ENCODE results near the gene CEP295NL.
"Not testable (repeated sequence)": the region's sequence is repeated elsewhere in the genome, so short reads cannot be mapped to it uniquely, and the experiment has no call there.

CEP295NL gene

GRCh38 chr17:78946131-78946530, 43.1 kb upstream of the CEP295NL start:
- Histone ChIP-seq H4K20me1 (ENCODE audit: insufficient read depth, low read length) (no peaks in the 10 kb centered on the region), H3K27ac (ENCODE audit: low read length) (no peak overlapping the region), H3K79me2 (ENCODE audit: low read length) (no peaks in the 10 kb centered on the region), H3K27me3 (replicated peaks; ENCODE audit: insufficient read depth, low read length) (0 out of 2 replicates have a peak, but pooled peaks cover 4% of the 10 kb centered on the region), H3K9ac (ENCODE audit: low read length) (no peak overlapping the region), H3F3A (ENCODE audit: insufficient read depth, low read length) (no peaks in the 10 kb centered on the region), H3K4me3 (ENCODE audit: low read length) (no peak overlapping the region), H3K4me1 (ENCODE audit: low read length) (no peaks in the 10 kb centered on the region), H3K9me2 (replicated peaks; ENCODE audit: insufficient read depth, low read length) (no peaks in the 10 kb centered on the region), H3K4me2 (ENCODE audit: low read depth, low read length) (no peak overlapping the region), H3K36me3 (replicated peaks; ENCODE audit: insufficient read depth, low read length) (no peaks in the 10 kb centered on the region), H3K9me3 (replicated peaks; ENCODE audit: insufficient read depth, low read length) (no peaks in the 10 kb centered on the region), H2AFZ (ENCODE audit: low read length) (no peak overlapping the region)
- no peak for DNase-seq
- TF ChIP-seq CTCF (IDR thresholded peaks at IDR 0.05; ENCODE audit: low read length) (no peak), EZH2phosphoT487 (IDR thresholded peaks at IDR 0.05; ENCODE audit: low read length) (no peak), EZH2 (optimal IDR thresholded peaks at IDR 0.05; ENCODE audit: low read depth, low read length) (no peak)

GRCh38 chr17:78945455-78945854, 42.5 kb upstream of the CEP295NL start:
- not testable (repeated sequence) for H3F3A ChIP-seq (ENCODE audit: insufficient read depth, low read length); H3K27me3 ChIP-seq (replicated peaks; ENCODE audit: insufficient read depth, low read length); H4K20me1 ChIP-seq (ENCODE audit: insufficient read depth, low read length); H3K9ac ChIP-seq (ENCODE audit: low read length); H3K4me1 ChIP-seq (ENCODE audit: low read length); DNase-seq; H3K4me3 ChIP-seq (ENCODE audit: low read length); H3K9me3 ChIP-seq (replicated peaks; ENCODE audit: insufficient read depth, low read length); H2AFZ ChIP-seq (ENCODE audit: low read length); H3K27ac ChIP-seq (ENCODE audit: low read length); H3K4me2 ChIP-seq (ENCODE audit: low read depth, low read length); H3K36me3 ChIP-seq (replicated peaks; ENCODE audit: insufficient read depth, low read length); H3K9me2 ChIP-seq (replicated peaks; ENCODE audit: insufficient read depth, low read length); H3K79me2 ChIP-seq (ENCODE audit: low read length)

- Histone ChIP-seq H3K36me3 (replicated peaks; ENCODE audit: insufficient read depth, low read length) (no peaks in the 10 kb centered on the region), H3K4me2 (ENCODE audit: low read depth, low read length) (no peak overlapping the region), H3K9ac (ENCODE audit: low read length) (no peak overlapping the region), H3K4me1 (ENCODE audit: low read length) (no peaks in the 10 kb centered on the region), H3K27ac (ENCODE audit: low read length) (no peak overlapping the region), H4K20me1 (ENCODE audit: insufficient read depth, low read length) (no peaks in the 10 kb centered on the region), H3K9me2 (replicated peaks; ENCODE audit: insufficient read depth, low read length) (no peaks in the 10 kb centered on the region), H3K4me3 (ENCODE audit: low read length) (no peak overlapping the region), H3K27me3 (replicated peaks; ENCODE audit: insufficient read depth, low read length) (0 out of 2 replicates have a peak, but pooled peaks cover 4% of the 10 kb centered on the region), H3K79me2 (ENCODE audit: low read length) (no peaks in the 10 kb centered on the region), H3K9me3 (replicated peaks; ENCODE audit: insufficient read depth, low read length) (no peaks in the 10 kb centered on the region), H2AFZ (ENCODE audit: low read length) (no peak overlapping the region), H3F3A (ENCODE audit: insufficient read depth, low read length) (no peaks in the 10 kb centered on the region)
- TF ChIP-seq EZH2 (optimal IDR thresholded peaks at IDR 0.05; ENCODE audit: low read depth, low read length), result no peak
- no peak for TF ChIP-seq CTCF (IDR thresholded peaks at IDR 0.05; ENCODE audit: low read length)
- TF ChIP-seq EZH2phosphoT487 (IDR thresholded peaks at IDR 0.05; ENCODE audit: low read length), result no peak
- DNase-seq, result no peak
These were observed 42.0 kb upstream of the CEP295NL start for GRCh38 chr17:78944956-78945355.

- H3K27ac ChIP-seq (ENCODE audit: low read length), result no peak overlapping the region
- DNase-seq, result no peak
- no peak overlapping the region for H3K4me3 ChIP-seq (ENCODE audit: low read length)
- H3K27me3 ChIP-seq (replicated peaks; ENCODE audit: insufficient read depth, low read length), result 0 out of 2 replicates have a peak, but pooled peaks cover 4% of the 10 kb centered on the region
- no peaks in the 10 kb centered on the region for H3K9me2 ChIP-seq (replicated peaks; ENCODE audit: insufficient read depth, low read length)
- no peak overlapping the region for H3K9ac ChIP-seq (ENCODE audit: low read length)
- no peak overlapping the region for H2AFZ ChIP-seq (ENCODE audit: low read length)
- TF ChIP-seq CTCF (IDR thresholded peaks at IDR 0.05; ENCODE audit: low read length) (no peak), EZH2 (optimal IDR thresholded peaks at IDR 0.05; ENCODE audit: low read depth, low read length) (no peak), EZH2phosphoT487 (IDR thresholded peaks at IDR 0.05; ENCODE audit: low read length) (no peak)
- H3F3A ChIP-seq (ENCODE audit: insufficient read depth, low read length), result no peaks in the 10 kb centered on the region
- no peaks in the 10 kb centered on the region for H4K20me1 ChIP-seq (ENCODE audit: insufficient read depth, low read length)
- H3K4me1 ChIP-seq (ENCODE audit: low read length), result no peaks in the 10 kb centered on the region
- H3K79me2 ChIP-seq (ENCODE audit: low read length), result no peaks in the 10 kb centered on the region
- no peak overlapping the region for H3K4me2 ChIP-seq (ENCODE audit: low read depth, low read length)
- H3K9me3 ChIP-seq (replicated peaks; ENCODE audit: insufficient read depth, low read length), result no peaks in the 10 kb centered on the region
- no peaks in the 10 kb centered on the region for H3K36me3 ChIP-seq (replicated peaks; ENCODE audit: insufficient read depth, low read length)
These were observed 41.0 kb upstream of the CEP295NL start for GRCh38 chr17:78944026-78944425.

Data from MM.1S (cell line).